A549 (cell line): ENCODE measurements around the gene GATM. TPM values are rescaled to one million over a fixed set of nuclear protein-coding genes. Genes with fewer than 3 reads are reported as not detected.

Experiments
- ATAC-seq, 2 experiments: fragments of 200-7000 bp in 1 of 2; fragments of >200 bp in 1 of 2; cut with Nextera tagmentation in 1 of 2; cut with Tn5 transposase in 1 of 2; 3 replicates each; pipeline versions ENCODE4 v1.8.0 to v1.9.1; 2018 to 2020; ENCODE audit warnings: mild to moderate bottlenecking in 1 of 2, moderate library complexity in 1 of 2
- CTCF ChIA-PET: fragments of 300-600 bp; sonication (Branson Sonifier 250); formaldehyde crosslinking; extraction: SDS; loops from one replicate; lab custom pipeline; 2021; ENCODE audit warnings: antibody characterized with exemption, inconsistent platforms; lab: Yijun Ruan, JAX
- POLR2A ChIA-PET: fragments of 350-600 bp; formaldehyde crosslinking; extraction: SDS; loops from one replicate; lab custom pipeline; 2021; ENCODE audit warnings: antibody characterized with exemption, inconsistent platforms; lab: Yijun Ruan, JAX
- DNase-seq, 2 experiments: peaks; one replicate each; pipeline versions ENCODE4 v3.0.0 to v3.0.0-alpha.2; 2011 to 2016; ENCODE audit warnings: low read depth in 1 of 2, low spot score in 1 of 2
- FAIRE-seq: peaks from 2 replicates; lab custom pipeline; 2011; peaks lifted over from hg19 to GRCh38; lab: Jason Lieb, UNC
- H3K27ac ChIP-seq, 2 experiments: fragments of >200 bp; sonication (Bioruptor Twin); formaldehyde crosslinking; 3 replicates each; pipeline ENCODE4 v1.5.1; 2016 to 2017
- H3K4me1 ChIP-seq: fragments of >200 bp; sonication (Bioruptor Twin); formaldehyde crosslinking; 3 replicates; pipeline ENCODE4 v1.6.1; 2016
- H3K4me2 ChIP-seq: fragments of >200 bp; sonication (Bioruptor Twin); formaldehyde crosslinking; 3 replicates; pipeline ENCODE4 v1.6.1; 2016
- H3K4me3 ChIP-seq: fragments of >200 bp; sonication (Bioruptor Twin); formaldehyde crosslinking; 3 replicates; pipeline ENCODE4 v1.5.1; 2016
- H3K9me3 ChIP-seq: fragments of >200 bp; sonication (Bioruptor Twin); formaldehyde crosslinking; 3 replicates; pipeline ENCODE4 v1.6.1; 2016
- ATOH8 ChIP-seq: fragments of 250-450 bp; sonication (Bioruptor Pico); IDR thresholded peaks from 2 replicates; pipeline ENCODE4 v1.5.0; 2020; ENCODE audit warnings: low read depth, mild to moderate bottlenecking, moderate library complexity
- CBX2 ChIP-seq: fragments of 200-600 bp; sonication (generic); IDR thresholded peaks from 2 replicates; pipeline ENCODE4 v1.6.1; 2016; ENCODE audit warnings: low read depth, mild to moderate bottlenecking, borderline replicate concordance
- CEBPB ChIP-seq, 2 experiments: fragments of >200 bp in 1 of 2; sonication (Bioruptor Twin) in 1 of 2; formaldehyde crosslinking in 1 of 2; IDR thresholded peaks; 2 replicates each; pipeline ENCODE4 v1.6.1; 2012 to 2016
- CHD4 ChIP-seq: fragments of 200-600 bp; sonication (generic); IDR thresholded peaks from 2 replicates; pipeline ENCODE4 v1.6.1; 2016; ENCODE audit warnings: antibody characterized with exemption, mild to moderate bottlenecking, borderline replicate concordance
- E2F6 ChIP-seq: IDR thresholded peaks from 2 replicates; pipeline ENCODE4 v1.6.1; 2012; ENCODE audit warnings: low read depth, borderline replicate concordance
- EHF ChIP-seq: fragments of 250-450 bp; sonication (Bioruptor Pico); IDR thresholded peaks from 2 replicates; pipeline ENCODE4 v1.5.0; 2020; ENCODE audit warnings: mild to moderate bottlenecking
- FOXS1 ChIP-seq: fragments of 250-450 bp; sonication (Bioruptor Pico); IDR thresholded peaks from 2 replicates; pipeline ENCODE4 v1.5.0; 2020; ENCODE audit warnings: mild to moderate bottlenecking, moderate library complexity
- GATA3 ChIP-seq: IDR thresholded peaks from 2 replicates; pipeline ENCODE4 v1.6.1; 2012; ENCODE audit warnings: borderline replicate concordance
- HDAC2 ChIP-seq: fragments of 200-600 bp; sonication (generic); IDR thresholded peaks from 2 replicates; pipeline ENCODE4 v1.6.1; 2016
- HMGXB4 ChIP-seq: fragments of 250-450 bp; sonication (Bioruptor Pico); IDR thresholded peaks from 2 replicates; pipeline ENCODE4 v1.5.0; 2021; ENCODE audit warnings: mild to moderate bottlenecking, moderate library complexity, borderline replicate concordance
- JUN ChIP-seq, 2 experiments: fragments of >200 bp; sonication (Bioruptor Twin); formaldehyde crosslinking; IDR thresholded peaks; 2 replicates in 1 of 2; 3 replicates in 1 of 2; pipeline ENCODE4 v1.6.1; 2016 to 2017
- MAZ ChIP-seq: fragments of 150-350 bp; IDR thresholded peaks from 2 replicates; pipeline ENCODE4 v1.6.1; 2014; ENCODE audit warnings: antibody characterized with exemption, low read depth, low read length, borderline replicate concordance
- MYC ChIP-seq: IDR thresholded peaks from 2 replicates; pipeline ENCODE4 v1.6.1; 2012; ENCODE audit warnings: mild to moderate bottlenecking, inconsistent platforms, low read length, improper control_type of control experiment, borderline replicate concordance
- NPAS2 ChIP-seq: fragments of 250-450 bp; sonication (Bioruptor Pico); IDR thresholded peaks from 2 replicates; pipeline ENCODE4 v1.8.0; 2022; ENCODE audit warnings: mild to moderate bottlenecking, moderate library complexity, borderline replicate concordance
- POLR2AphosphoS2 ChIP-seq: conservative IDR thresholded peaks from 2 replicates; pipeline ENCODE4 v1.6.1; 2012; ENCODE audit warnings: low read length, improper control_type of control experiment, inconsistent platforms
- RAD21 ChIP-seq, 2 experiments: fragments of >200 bp in 1 of 2; sonication (Bioruptor Twin) in 1 of 2; formaldehyde crosslinking in 1 of 2; IDR thresholded peaks in 1 of 2; conservative IDR thresholded peaks in 1 of 2; 2 replicates in 1 of 2; 3 replicates in 1 of 2; pipeline ENCODE4 v1.6.1; 2012 to 2018; ENCODE audit warnings: inconsistent platforms in 1 of 2
- RARB ChIP-seq: fragments of 250-450 bp; sonication (Bioruptor Pico); IDR thresholded peaks from 2 replicates; pipeline ENCODE4 v1.8.0; 2021; ENCODE audit warnings: mild to moderate bottlenecking, moderate library complexity
- RCOR1 ChIP-seq: fragments of 150-350 bp; IDR thresholded peaks from 2 replicates; pipeline ENCODE4 v1.6.1; 2014; ENCODE audit warnings: antibody characterized with exemption, low read length, low read depth
- SREBF2 ChIP-seq: fragments of 450-650 bp; IDR thresholded peaks from 2 replicates; pipeline ENCODE4 v1.6.1; 2014; ENCODE audit warnings: mild to moderate bottlenecking, moderate library complexity
- TFCP2L1 ChIP-seq: fragments of 250-450 bp; sonication (Bioruptor Pico); IDR thresholded peaks from 2 replicates; pipeline ENCODE4 v1.5.0; 2021; ENCODE audit warnings: mild to moderate bottlenecking
- ZFP36 ChIP-seq: fragments of 450-650 bp; IDR thresholded peaks from 2 replicates; pipeline ENCODE4 v1.6.1; 2014; ENCODE audit warnings: borderline replicate concordance; ENCODE audit not compliant: partially characterized antibody
- ZNF302 ChIP-seq: fragments of 250-450 bp; sonication (Bioruptor Pico); IDR thresholded peaks from 2 replicates; pipeline ENCODE4 v1.9.0; 2021; ENCODE audit warnings: inconsistent platforms, mild to moderate bottlenecking, moderate library complexity
- ZSCAN20 ChIP-seq: fragments of 250-450 bp; sonication (Bioruptor Pico); IDR thresholded peaks from 2 replicates; pipeline ENCODE4 v1.8.0; 2022; ENCODE audit warnings: mild to moderate bottlenecking, moderate library complexity
- WGBS: methylation state at CpG from one replicate; pipeline ENCODE4 v1.1.6; 2017; ENCODE audit errors: missing lambda C conversion rate; 5-methylcytosine and 5-hydroxymethylcytosine counted together
- polyA plus RNA-seq, 4 experiments: library from polyadenylated mRNA; depleted of rRNA in 3 of 4; stranded (reverse); fragments of >200 nt; fragmentation: RNase III in 1 of 4; extraction: RNeasy Plus Mini Kit Qiagen cat#74134 plus additional on column Dnase treatment in 1 of 4; gene quantifications; 2 replicates in 3 of 4; 3 replicates in 1 of 4; pipeline ENCODE4 v1.2.3, GENCODE V29; 2011 to 2017
- TF ChIP-seq, protein P1 (sequence below): fragments of >200 bp; sonication (Bioruptor Twin); formaldehyde crosslinking; IDR thresholded peaks from 3 replicates; pipeline ENCODE4 v1.5.1; 2016
- TF ChIP-seq, protein P2 (sequence below): IDR thresholded peaks from 2 replicates; pipeline ENCODE4 v1.6.1; 2012
- TF ChIP-seq, protein P3 (sequence below): fragments of 450-650 bp; IDR thresholded peaks from 2 replicates; pipeline ENCODE4 v1.6.1; 2014; ENCODE audit warnings: antibody characterized with exemption

The GATM gene
- polyA plus RNA-seq, 2 of the 4 experiments (the other 2 are of a cell fraction) = 4.0 to 6.5 TPM

- H3K4me3 ChIP-seq = no peak overlapping the region
- peak in 1 of 2 experiments; percentile 28 for DNase-seq
- 19% methylated on average over 3 of the region's 3 CpGs for WGBS
- H3K4me1 ChIP-seq = no peaks in the 10 kb centered on the region
- H3K9me3 ChIP-seq = no peaks in the 10 kb centered on the region
- CTCF ChIA-PET = interaction anchor here (1.3 kb wide), 1 partner anchor 30 kb away, joined by 3 read pairs; no protein-coding TSS in a partner anchor
- FAIRE-seq = no peak
- TF ChIP-seq RCOR1 (no peak), CEBPB (IDR thresholded peaks at IDR 0.05) (no peak), RAD21 (conservative IDR thresholded peaks at IDR 0.05 in 1 of 2, IDR thresholded peaks at IDR 0.05 in 1 of 2) (peak in 1 of 2 experiments; percentile 10; a peak in 1 of 5 replicates), POLR2AphosphoS2 (no peak)
- TF ChIP-seq, protein P1, sequence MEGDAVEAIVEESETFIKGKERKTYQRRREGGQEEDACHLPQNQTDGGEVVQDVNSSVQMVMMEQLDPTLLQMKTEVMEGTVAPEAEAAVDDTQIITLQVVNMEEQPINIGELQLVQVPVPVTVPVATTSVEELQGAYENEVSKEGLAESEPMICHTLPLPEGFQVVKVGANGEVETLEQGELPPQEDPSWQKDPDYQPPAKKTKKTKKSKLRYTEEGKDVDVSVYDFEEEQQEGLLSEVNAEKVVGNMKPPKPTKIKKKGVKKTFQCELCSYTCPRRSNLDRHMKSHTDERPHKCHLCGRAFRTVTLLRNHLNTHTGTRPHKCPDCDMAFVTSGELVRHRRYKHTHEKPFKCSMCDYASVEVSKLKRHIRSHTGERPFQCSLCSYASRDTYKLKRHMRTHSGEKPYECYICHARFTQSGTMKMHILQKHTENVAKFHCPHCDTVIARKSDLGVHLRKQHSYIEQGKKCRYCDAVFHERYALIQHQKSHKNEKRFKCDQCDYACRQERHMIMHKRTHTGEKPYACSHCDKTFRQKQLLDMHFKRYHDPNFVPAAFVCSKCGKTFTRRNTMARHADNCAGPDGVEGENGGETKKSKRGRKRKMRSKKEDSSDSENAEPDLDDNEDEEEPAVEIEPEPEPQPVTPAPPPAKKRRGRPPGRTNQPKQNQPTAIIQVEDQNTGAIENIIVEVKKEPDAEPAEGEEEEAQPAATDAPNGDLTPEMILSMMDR = peak; percentile 16; the same call in 1 of the 3 replicates
- TF ChIP-seq, all 56 proteins: peak for 2
- POLR2A ChIA-PET = no interaction called here
- Histone ChIP-seq H3K27ac (no peak overlapping the region), H3K4me2 (no peak overlapping the region)
- peak; percentile 80 to 91 for ATAC-seq
Observed at GRCh38 chr15:45393851-45394250, 15.5 kb upstream of the GATM start.

GRCh38 chr15:45392584-45392855 lies 14.2 kb upstream of the GATM start:
- H3K4me1 ChIP-seq = peaks cover 1% of the 10 kb centered on the region; the same call in 2 of the 3 replicates
- CTCF ChIA-PET = interaction anchor here (1.1 to 2.2 kb wide), 4 partner anchors 31 to 230 kb away, joined by 3 to 8 read pairs (median 6); no protein-coding TSS in a partner anchor
- no peak overlapping the region for H3K4me3 ChIP-seq
- no peak for TF ChIP-seq FOXS1 (CRISPR knock-in tag)
- no peak for TF ChIP-seq E2F6
- TF ChIP-seq, protein P2, sequence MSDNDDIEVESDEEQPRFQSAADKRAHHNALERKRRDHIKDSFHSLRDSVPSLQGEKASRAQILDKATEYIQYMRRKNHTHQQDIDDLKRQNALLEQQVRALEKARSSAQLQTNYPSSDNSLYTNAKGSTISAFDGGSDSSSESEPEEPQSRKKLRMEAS = no peak
- TF ChIP-seq RCOR1 = no peak
- TF ChIP-seq CHD4 = no peak
- no peak for TF ChIP-seq ZSCAN20
- TF ChIP-seq ZNF302 (CRISPR knock-in tag) = no peak
- TF ChIP-seq, all 56 proteins: peak for 0
- H3K4me2 ChIP-seq = no peak overlapping the region
- ATAC-seq (no peak), FAIRE-seq (no peak), DNase-seq (no peak)
- H3K9me3 ChIP-seq = no peaks in the 10 kb centered on the region
- no peak overlapping the region for H3K27ac ChIP-seq
- POLR2A ChIA-PET = no interaction called here

DNA sequence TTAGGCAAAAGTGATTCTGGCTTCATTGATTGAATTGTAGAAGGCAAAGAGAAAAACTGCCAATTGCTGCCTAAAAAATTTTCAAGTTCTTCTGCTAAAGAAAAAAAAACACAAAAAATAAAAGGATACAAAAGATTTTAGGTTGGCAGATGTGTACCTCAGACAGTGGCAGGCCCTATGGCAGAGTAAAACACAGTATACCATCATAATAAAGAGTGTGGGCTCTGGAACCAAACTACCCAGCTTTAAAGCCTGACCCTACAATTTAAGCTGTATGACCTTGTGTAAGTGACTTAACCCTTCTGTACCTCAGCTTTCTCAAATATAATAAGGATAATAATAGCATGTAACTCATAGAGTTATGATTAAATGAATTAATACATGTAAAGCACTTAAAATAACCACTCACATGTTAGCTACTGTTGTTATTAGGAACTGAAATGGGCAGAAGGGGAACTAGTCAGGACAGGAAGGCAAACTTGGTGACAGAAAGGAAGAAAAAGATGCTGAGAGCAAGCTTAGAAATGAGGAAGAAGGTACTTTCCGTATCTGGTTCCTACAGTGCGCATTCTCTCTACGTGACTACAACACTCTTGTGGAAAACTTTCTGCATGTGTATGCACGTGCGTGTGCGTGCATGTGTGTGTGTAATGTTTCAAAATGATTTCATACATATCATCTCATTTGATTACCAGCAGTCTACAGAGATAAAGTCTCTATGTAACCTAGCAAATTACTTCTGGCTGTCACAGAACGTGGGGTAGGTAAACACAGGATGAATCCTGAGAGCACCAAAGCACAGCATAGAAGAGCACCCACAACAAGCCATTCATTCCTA lies 13.6 kb upstream of the GATM start:
- 37% methylated on average over 7 of the region's 7 CpGs for WGBS
- TF ChIP-seq HDAC2 = no peak
- TF ChIP-seq GATA3 = no peak
- no peak for TF ChIP-seq MAZ
- no peak for TF ChIP-seq TFCP2L1 (CRISPR knock-in tag)
- TF ChIP-seq, protein P3, sequence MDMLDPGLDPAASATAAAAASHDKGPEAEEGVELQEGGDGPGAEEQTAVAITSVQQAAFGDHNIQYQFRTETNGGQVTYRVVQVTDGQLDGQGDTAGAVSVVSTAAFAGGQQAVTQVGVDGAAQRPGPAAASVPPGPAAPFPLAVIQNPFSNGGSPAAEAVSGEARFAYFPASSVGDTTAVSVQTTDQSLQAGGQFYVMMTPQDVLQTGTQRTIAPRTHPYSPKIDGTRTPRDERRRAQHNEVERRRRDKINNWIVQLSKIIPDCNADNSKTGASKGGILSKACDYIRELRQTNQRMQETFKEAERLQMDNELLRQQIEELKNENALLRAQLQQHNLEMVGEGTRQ = no peak
- TF ChIP-seq SREBF2 = no peak
- TF ChIP-seq CHD4 = no peak
- no peak for TF ChIP-seq RARB (CRISPR knock-in tag)
- no peak for TF ChIP-seq ATOH8 (CRISPR knock-in tag)
- TF ChIP-seq ZFP36 = no peak
- TF ChIP-seq JUN (IDR thresholded peaks at IDR 0.05) = no peak
- no peak for TF ChIP-seq HMGXB4 (CRISPR knock-in tag)
- no peak for TF ChIP-seq CBX2
- no peak for TF ChIP-seq MYC
- TF ChIP-seq EHF = no peak
- no peak for TF ChIP-seq FOXS1 (CRISPR knock-in tag)
- no peak for TF ChIP-seq NPAS2
- TF ChIP-seq, protein P2 = no peak
- no peaks in the 10 kb centered on the region for H3K9me3 ChIP-seq
- CTCF ChIA-PET = interaction anchor here (0.6 to 2.2 kb wide), 6 partner anchors 7 to 229 kb away, joined by 3 to 8 read pairs (median 6); a partner anchor contains a TSS
- POLR2A ChIA-PET = no interaction called here
- no peak for FAIRE-seq
- H3K4me2 ChIP-seq = no peak overlapping the region
- no peak for DNase-seq
- H3K4me3 ChIP-seq = no peak overlapping the region
- no peak overlapping the region for H3K27ac ChIP-seq
- ATAC-seq = no peak
- H3K4me1 ChIP-seq = peaks cover 7% of the 10 kb centered on the region; the same call in 2 of the 3 replicates
